GM19438 (cell line): ENCODE measurements around the gene FBLN5.

Experiments used
- ATAC-seq: cut with Tn5 transposase; IDR thresholded peaks from one replicate; pipeline ENCODE4 v1.9.1; 2021; ENCODE audit warnings: low read depth; ENCODE audit not compliant: unreplicated experiment

FBLN5 gene

GRCh38 chr14:91835920-91836843 lies 111.3 kb downstream of the FBLN5 start:
- ATAC-seq = peak; percentile 65

- ATAC-seq = peak; percentile 6
Measured at GRCh38 chr14:91835197-91835919, 112.1 kb downstream of the FBLN5 start.

- ATAC-seq = no peak
Measured at GRCh38 chr14:91834571-91834970, 112.9 kb downstream of the FBLN5 start.

GRCh38 chr14:91831337-91831736 lies 116.2 kb downstream of the FBLN5 start:
- no peak for ATAC-seq

- peak; percentile 73 for ATAC-seq
Measured at GRCh38 chr14:91830777-91831176, 116.7 kb downstream of the FBLN5 start.

- no peak for ATAC-seq
Measured at GRCh38 chr14:91829511-91829910, 118.0 kb downstream of the FBLN5 start.

GRCh38 chr14:91827746-91828145 lies 119.7 kb downstream of the FBLN5 start:
- ATAC-seq = no peak
